Smooth muscle cell (in vitro differentiated cells): ENCODE data around the gene CDK18. TPM values are rescaled to one million over a fixed set of nuclear protein-coding genes. Genes with fewer than 3 reads are reported as not detected.

Experiments used
- DNase-seq: peaks from one replicate; lab custom pipeline; 2025; ENCODE audit not compliant: unreplicated experiment; lab: John Stamatoyannopoulos, UW
- H2AFZ ChIP-seq: fragments of 200-600 bp; sonication (generic); 2 replicates; pipeline ENCODE4 v1.6.0; 2016; ENCODE audit warnings: antibody characterized with exemption, low read depth, mild to moderate bottlenecking
- H3F3A ChIP-seq: fragments of 200-600 bp; sonication (generic); 2 replicates; pipeline ENCODE4 v1.6.0; 2017; ENCODE audit warnings: antibody characterized with exemption, low read depth
- H3K27ac ChIP-seq: fragments of 200-600 bp; sonication (generic); 2 replicates; pipeline ENCODE4 v1.5.1; 2016; ENCODE audit warnings: low read depth, mild to moderate bottlenecking
- H3K27me3 ChIP-seq: fragments of 200-600 bp; sonication (generic); 2 replicates; pipeline ENCODE4 v1.6.1; 2016; ENCODE audit warnings: low read depth, mild to moderate bottlenecking
- H3K36me3 ChIP-seq: fragments of 200-600 bp; sonication (generic); 2 replicates; pipeline ENCODE4 v1.5.1; 2016; ENCODE audit warnings: low read depth
- H3K4me1 ChIP-seq: fragments of 200-600 bp; sonication (generic); 2 replicates; pipeline ENCODE4 v1.5.1; 2016; ENCODE audit warnings: low read depth
- H3K4me2 ChIP-seq: fragments of 200-600 bp; sonication (generic); 2 replicates; pipeline ENCODE4 v1.6.0; 2016; ENCODE audit warnings: mild to moderate bottlenecking
- H3K4me3 ChIP-seq: fragments of 200-600 bp; sonication (generic); 2 replicates; pipeline ENCODE4 v1.5.1; 2016; ENCODE audit warnings: mild to moderate bottlenecking
- H3K79me2 ChIP-seq: fragments of 200-600 bp; sonication (generic); 2 replicates; pipeline ENCODE4 v1.6.0; 2016; ENCODE audit warnings: low read depth, mild to moderate bottlenecking
- H3K9ac ChIP-seq: fragments of 200-600 bp; sonication (generic); 2 replicates; pipeline ENCODE4 v1.6.0; 2016; ENCODE audit warnings: low read depth
- H3K9me3 ChIP-seq: fragments of 200-600 bp; sonication (generic); replicated peaks from 2 replicates; pipeline ENCODE4 v1.5.1; 2016; ENCODE audit warnings: low read depth
- H4K20me1 ChIP-seq: fragments of 200-600 bp; sonication (generic); 2 replicates; pipeline ENCODE4 v1.6.0; 2016; ENCODE audit warnings: low read depth
- CTCF ChIP-seq: fragments of 200-600 bp; sonication (generic); IDR thresholded peaks from 2 replicates; pipeline ENCODE4 v1.5.1; 2017; ENCODE audit warnings: borderline replicate concordance, mild to moderate bottlenecking, antibody characterized with exemption; ENCODE audit not compliant: insufficient read depth, poor library complexity, severe bottlenecking
- WGBS: methylation state at CpG from one replicate; pipeline ENCODE4 v1.1.7; 2016; ENCODE audit warnings: low lambda C conversion rate; 5-methylcytosine and 5-hydroxymethylcytosine counted together
- polyA plus RNA-seq: library from polyadenylated mRNA; unstranded; fragments of >200 nt; fragmentation: Nextera tagmentation; extraction: Ambion mirVana; gene quantifications from 2 replicates; pipeline ENCODE4 v1.2.1, GENCODE V29; 2016
- total RNA-seq: library from RNA; depleted of rRNA; stranded (reverse); fragments of >200 nt; gene quantifications from 2 replicates; pipeline ENCODE4 v1.2.3, GENCODE V29; 2014

The CDK18 gene
- total and polyA plus RNA-seq, 2 experiments from 2014 or later = 6.1 TPM

DNA sequence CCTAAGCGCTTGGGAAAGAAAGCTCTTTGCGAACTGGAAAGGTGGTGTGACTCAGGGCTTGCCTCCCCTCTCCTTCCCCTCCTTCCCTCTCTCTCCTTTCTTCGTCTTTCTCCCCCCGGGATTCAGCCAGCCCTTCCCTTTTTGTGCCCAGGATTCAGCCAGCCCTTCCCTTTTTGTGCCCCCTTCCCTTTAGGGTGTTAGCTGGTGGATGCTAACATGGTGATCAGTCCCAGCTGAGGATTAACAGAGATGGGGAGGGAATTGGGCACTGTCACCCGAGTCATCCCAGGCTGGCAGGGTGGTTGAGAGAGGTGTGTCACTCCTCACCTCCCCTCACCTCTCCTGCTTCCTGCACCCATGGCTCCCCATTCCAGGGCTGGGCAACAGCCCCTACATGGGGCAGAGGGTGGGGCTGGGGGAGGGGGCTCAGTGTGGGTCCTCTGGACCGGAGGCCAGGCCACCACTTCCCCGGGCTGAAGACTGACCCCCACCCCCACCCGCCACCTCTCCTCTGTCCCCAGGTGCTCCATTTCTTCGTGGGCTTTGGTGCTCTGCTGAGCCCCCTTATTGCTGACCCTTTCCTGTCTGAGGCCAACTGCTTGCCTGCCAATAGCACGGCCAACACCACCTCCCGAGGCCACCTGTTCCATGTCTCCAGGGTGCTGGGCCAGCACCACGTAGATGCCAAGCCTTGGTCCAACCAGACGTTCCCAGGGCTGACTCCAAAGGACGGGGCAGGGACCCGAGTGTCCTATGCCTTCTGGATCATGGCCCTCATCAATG, 75.9 kb downstream of the CDK18 start:
- H3K79me2 ChIP-seq = no peaks in the 10 kb centered on the region
- no peak overlapping the region for H3K4me2 ChIP-seq
- H3K27ac ChIP-seq = no peak overlapping the region
- no peaks in the 10 kb centered on the region for H4K20me1 ChIP-seq
- H3K27me3 ChIP-seq = peaks cover 68% of the 10 kb centered on the region
- H3K4me3 ChIP-seq = no peak overlapping the region
- no peak for DNase-seq
- 74% methylated on average over 15 of the region's 15 CpGs for WGBS
- no peak overlapping the region for H3K9ac ChIP-seq
- H3K36me3 ChIP-seq = no peaks in the 10 kb centered on the region
- no peaks in the 10 kb centered on the region for H3K4me1 ChIP-seq
- no peaks in the 10 kb centered on the region for H3K9me3 ChIP-seq
- no peaks in the 10 kb centered on the region for H3F3A ChIP-seq
- H2AFZ ChIP-seq = no peak overlapping the region
- no peak for TF ChIP-seq CTCF

GRCh38 chr1:205580923-205581180, 76.4 kb downstream of the CDK18 start:
- H3K27me3 ChIP-seq = peaks cover 63% of the 10 kb centered on the region
- no peaks in the 10 kb centered on the region for H3F3A ChIP-seq
- TF ChIP-seq CTCF = no peak
- no peak overlapping the region for H2AFZ ChIP-seq
- H3K36me3 ChIP-seq = no peaks in the 10 kb centered on the region
- no peak overlapping the region for H3K4me3 ChIP-seq
- H3K4me1 ChIP-seq = no peaks in the 10 kb centered on the region
- WGBS = 80% methylated on average over 3 of the region's 3 CpGs
- no peaks in the 10 kb centered on the region for H4K20me1 ChIP-seq
- no peaks in the 10 kb centered on the region for H3K79me2 ChIP-seq
- no peak for DNase-seq
- H3K9ac ChIP-seq = no peak overlapping the region
- H3K4me2 ChIP-seq = no peak overlapping the region
- H3K9me3 ChIP-seq = no peaks in the 10 kb centered on the region
- no peak overlapping the region for H3K27ac ChIP-seq

DNA sequence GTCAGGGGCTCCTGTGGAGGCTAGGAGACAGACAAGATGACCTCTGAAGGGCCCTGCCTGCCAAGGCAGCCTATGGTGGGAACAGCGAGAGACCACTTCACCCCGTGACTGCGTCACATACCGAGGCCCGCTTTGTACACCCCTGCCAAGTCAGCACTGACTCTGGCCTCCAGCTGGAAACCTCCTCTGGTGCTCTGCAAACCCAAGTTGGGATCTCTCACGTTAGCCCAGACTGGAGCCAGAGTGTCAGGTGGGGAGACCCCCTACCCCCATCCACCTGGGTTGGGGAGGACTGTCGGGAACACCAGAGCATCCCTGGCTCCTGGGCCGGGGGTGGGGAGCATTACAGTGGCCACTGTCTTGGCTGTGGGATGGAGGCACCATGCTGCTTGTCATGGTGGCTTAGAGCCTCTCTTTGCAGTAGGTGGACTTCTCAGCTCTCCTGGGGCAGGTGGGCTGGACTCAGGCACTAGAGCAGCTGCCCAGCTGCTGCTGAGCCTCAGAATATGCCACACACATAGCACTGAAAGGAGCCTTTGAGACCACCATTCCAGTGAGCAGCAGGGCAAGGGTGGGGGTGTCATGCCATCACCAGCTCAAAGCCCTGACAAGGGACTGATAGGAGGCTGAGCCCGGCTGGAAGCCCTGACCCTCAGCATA, 77.0 kb downstream of the CDK18 start:
- Histone ChIP-seq H4K20me1 (no peaks in the 10 kb centered on the region), H3K27me3 (peaks cover 58% of the 10 kb centered on the region), H3K4me1 (no peaks in the 10 kb centered on the region), H3K79me2 (no peaks in the 10 kb centered on the region), H3K4me3 (no peak overlapping the region), H3K27ac (no peak overlapping the region), H3K9me3 (no peaks in the 10 kb centered on the region), H3K4me2 (no peak overlapping the region), H2AFZ (no peak overlapping the region), H3F3A (no peaks in the 10 kb centered on the region), H3K36me3 (no peaks in the 10 kb centered on the region), H3K9ac (no peak overlapping the region)
- WGBS = 95% methylated on average over 9 of the region's 9 CpGs
- DNase-seq = no peak
- no peak for TF ChIP-seq CTCF

DNA sequence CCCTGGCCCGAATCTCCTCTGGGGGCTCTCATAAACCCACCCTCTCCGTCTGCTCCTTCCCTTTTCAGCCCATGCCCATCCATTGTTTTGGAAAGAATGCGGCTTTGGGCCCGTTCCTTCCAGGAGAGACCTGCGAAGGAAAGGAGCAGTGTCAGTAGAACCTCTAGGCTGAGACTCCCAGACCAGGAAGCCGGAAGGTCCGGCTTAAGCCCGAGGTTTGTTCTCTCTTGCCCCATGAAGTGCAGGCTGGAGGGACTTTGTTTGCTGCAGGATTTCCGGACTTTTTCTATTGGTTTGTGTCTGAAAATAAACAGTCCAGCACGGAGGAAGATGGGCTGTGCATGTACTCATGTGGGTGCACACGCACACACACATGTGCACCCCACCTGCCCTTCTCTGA, 77.6 kb downstream of the CDK18 start:
- 85% methylated on average over 11 of the region's 11 CpGs for WGBS
- H3K4me1 ChIP-seq = no peaks in the 10 kb centered on the region

More for the DNA sequence above, 77.6 kb downstream of the CDK18 start:
- no peak overlapping the region for H3K9ac ChIP-seq
- no peak overlapping the region for H3K4me2 ChIP-seq
- no peaks in the 10 kb centered on the region for H3F3A ChIP-seq
- no peak overlapping the region for H2AFZ ChIP-seq
- no peak for TF ChIP-seq CTCF
- DNase-seq = no peak
- H3K36me3 ChIP-seq = no peaks in the 10 kb centered on the region
- H3K79me2 ChIP-seq = no peaks in the 10 kb centered on the region
- H3K9me3 ChIP-seq = no peaks in the 10 kb centered on the region
- H3K27ac ChIP-seq = no peak overlapping the region
- peaks cover 52% of the 10 kb centered on the region for H3K27me3 ChIP-seq
- no peak overlapping the region for H3K4me3 ChIP-seq
- no peaks in the 10 kb centered on the region for H4K20me1 ChIP-seq
